Spleen (tissue), 11 donors: ENCODE results near the gene SYT14. TPM values are rescaled to one million over a fixed set of nuclear protein-coding genes. Genes with fewer than 3 reads are reported as not detected.

Experiments used
- DNase-seq: peaks from one replicate; pipeline ENCODE4 v3.0.0-alpha.2; 2020
- H3K27ac ChIP-seq, 8 donors: fragments of 200-600 bp; sonication (generic) in 7 of 8; 1 replicate in 4 of 8; 2 replicates in 4 of 8; pipeline versions ENCODE4 v1.5.0 to v1.8.0; 2016 to 2021; ENCODE audit warnings: inconsistent platforms in 4 of 8, mild to moderate bottlenecking in 4 of 8, moderate library complexity in 1 of 8
- H3K27me3 ChIP-seq, 7 donors: fragments of 200-600 bp; sonication (generic) in 6 of 7; replicated peaks in 1 of 7; 1 replicate in 4 of 7; 2 replicates in 3 of 7; pipeline versions ENCODE4 v1.5.0 to v1.8.0; 2016 to 2021; ENCODE audit warnings: inconsistent platforms in 3 of 7, mild to moderate bottlenecking in 1 of 7
- H3K36me3 ChIP-seq, 6 donors: fragments of 200-600 bp; sonication (generic) in 5 of 6; 1 replicate in 4 of 6; 2 replicates in 2 of 6; pipeline versions ENCODE4 v1.5.0 to v1.8.0; 2016 to 2021; ENCODE audit warnings: inconsistent platforms in 2 of 6
- H3K4me1 ChIP-seq, 6 donors: fragments of 200-600 bp; sonication (generic) in 5 of 6; 1 replicate in 3 of 6; 2 replicates in 3 of 6; pipeline versions ENCODE4 v1.5.0 to v1.8.0; 2016 to 2021; ENCODE audit warnings: inconsistent platforms in 3 of 6
- H3K4me3 ChIP-seq, 8 donors: fragments of 200-600 bp; sonication (generic) in 7 of 8; 1 replicate in 4 of 8; 2 replicates in 4 of 8; pipeline versions ENCODE4 v1.5.0 to v1.8.0; 2016 to 2021; ENCODE audit warnings: inconsistent platforms in 4 of 8, mild to moderate bottlenecking in 4 of 8, moderate library complexity in 2 of 8
- H3K9me3 ChIP-seq, 8 donors: fragments of 200-600 bp; sonication (generic) in 7 of 8; 1 replicate in 4 of 8; 2 replicates in 4 of 8; pipeline versions ENCODE4 v1.5.0 to v1.8.0; 2016 to 2021; ENCODE audit warnings: inconsistent platforms in 4 of 8
- POLR2A ChIP-seq, 3 donors: fragments of 450-650 bp; IDR thresholded peaks; one replicate each; pipeline ENCODE4 v1.5.1; 2017; ENCODE audit warnings: antibody characterized with exemption in 3 of 3, mild to moderate bottlenecking in 1 of 3
- POLR2AphosphoS5 ChIP-seq, 3 donors: sonication (generic); formaldehyde crosslinking; IDR thresholded peaks; one replicate each; pipeline ENCODE4 v1.5.1; 2017; ENCODE audit warnings: antibody characterized with exemption in 3 of 3
- WGBS, 5 donors: extraction: QIAGEN DNeasy Blood & Tissue Kit in 3 of 5; methylation state at CpG; one replicate each; pipeline versions ENCODE4 v1.1.5 to v1.1.7; 2013 to 2018; 5-methylcytosine and 5-hydroxymethylcytosine counted together
- intact Hi-C: fragments of 100-400 bp; cut with DNase I; formaldehyde crosslinking; loops from one replicate; pipeline ENCODE4 v1.15.0; 2023; ENCODE audit warnings: low total_unique reads
- polyA plus RNA-seq, 3 donors: library from polyadenylated mRNA; stranded (reverse); fragments of 200-250 nt; gene quantifications; one replicate each; pipeline ENCODE4 v1.2.1, GENCODE V29; 2013
- total RNA-seq, 7 donors: library from RNA; depleted of rRNA in 3 of 7; stranded (reverse); fragments of >200 nt in 3 of 7; fragmentation: NEBNext Ultra II Directional in 4 of 7; extraction: Animal tissue kit (Norgen Biotek cat#: 25700) in 4 of 7; gene quantifications; one replicate each; pipeline versions ENCODE4 v1.1.0 to v1.2.1, GENCODE V29; 2016 to 2021
- TF ChIP-seq, protein P1 (sequence below), 11 experiments: fragments of 200-600 bp in 7 of 11; fragments of 450-650 bp in 4 of 11; sonication (generic) in 4 of 11; IDR thresholded peaks in 8 of 11; conservative IDR thresholded peaks in 3 of 11; 1 replicate in 7 of 11; 2 replicates in 4 of 11; pipeline versions ENCODE4 v1.4.0 to v1.8.0; 2016 to 2021; ENCODE audit warnings: antibody characterized with exemption in 11 of 11, inconsistent platforms in 4 of 11, mild to moderate bottlenecking in 1 of 11
- donor health status: healthy with polysubstance abuse.
- donor health status: DM: no; HTN: no; CAD: no; lungs with moderate emphysema.
- donor health status: DM: no; HTN: no; CAD: no.
- donor health status: Bipolar disorder and iron deficiency.
- donor health status: healthy.
- donor health status: DM: no; HTN: no; CAD: no.
- donor health status: DM: yes; HTN: yes; CAD: no.

The SYT14 gene
- total and polyA plus RNA-seq, 10 donors = under 0.01 TPM; not detected in 9

- TF ChIP-seq POLR2A (IDR thresholded peaks at IDR 0.05) = no peak
- TF ChIP-seq, protein P1, sequence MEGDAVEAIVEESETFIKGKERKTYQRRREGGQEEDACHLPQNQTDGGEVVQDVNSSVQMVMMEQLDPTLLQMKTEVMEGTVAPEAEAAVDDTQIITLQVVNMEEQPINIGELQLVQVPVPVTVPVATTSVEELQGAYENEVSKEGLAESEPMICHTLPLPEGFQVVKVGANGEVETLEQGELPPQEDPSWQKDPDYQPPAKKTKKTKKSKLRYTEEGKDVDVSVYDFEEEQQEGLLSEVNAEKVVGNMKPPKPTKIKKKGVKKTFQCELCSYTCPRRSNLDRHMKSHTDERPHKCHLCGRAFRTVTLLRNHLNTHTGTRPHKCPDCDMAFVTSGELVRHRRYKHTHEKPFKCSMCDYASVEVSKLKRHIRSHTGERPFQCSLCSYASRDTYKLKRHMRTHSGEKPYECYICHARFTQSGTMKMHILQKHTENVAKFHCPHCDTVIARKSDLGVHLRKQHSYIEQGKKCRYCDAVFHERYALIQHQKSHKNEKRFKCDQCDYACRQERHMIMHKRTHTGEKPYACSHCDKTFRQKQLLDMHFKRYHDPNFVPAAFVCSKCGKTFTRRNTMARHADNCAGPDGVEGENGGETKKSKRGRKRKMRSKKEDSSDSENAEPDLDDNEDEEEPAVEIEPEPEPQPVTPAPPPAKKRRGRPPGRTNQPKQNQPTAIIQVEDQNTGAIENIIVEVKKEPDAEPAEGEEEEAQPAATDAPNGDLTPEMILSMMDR (IDR thresholded peaks at IDR 0.05 in 8 of 11, conservative IDR thresholded peaks at IDR 0.05 in 3 of 11) = no peak
- TF ChIP-seq POLR2AphosphoS5 (IDR thresholded peaks at IDR 0.05) = no peak
- no peak overlapping the region for H3K27ac ChIP-seq
- intact Hi-C loops = no loop called here
- peaks cover 0 to 22% (median 0%) of the 10 kb centered on the region in 7 donors for H3K27me3 ChIP-seq
- no peaks in the 10 kb centered on the region for H3K9me3 ChIP-seq
- DNase-seq = no peak
- no peaks in the 10 kb centered on the region for H3K36me3 ChIP-seq
- H3K4me3 ChIP-seq = no peak overlapping the region
- H3K4me1 ChIP-seq = no peaks in the 10 kb centered on the region
Measured at GRCh38 chr1:209927466-209927865, 10.6 kb upstream of the SYT14 start.

DNA sequence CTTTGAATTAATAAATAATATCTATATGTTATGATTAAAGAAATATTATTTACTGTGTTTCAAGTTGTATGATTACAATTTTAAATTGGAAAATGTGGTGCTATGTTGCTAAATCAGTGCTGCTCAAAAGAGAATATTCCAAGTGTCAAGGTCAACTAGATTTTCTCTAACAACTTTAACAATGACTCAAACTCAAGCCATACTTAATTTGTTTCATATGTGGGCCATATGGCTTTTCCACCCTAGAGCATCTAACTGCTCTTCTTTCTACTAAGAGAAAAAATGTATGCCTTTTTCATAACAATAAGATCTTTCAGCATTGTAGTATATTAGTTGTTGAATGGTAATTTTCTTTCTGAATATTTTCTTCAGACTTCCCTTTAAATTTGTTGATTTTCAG, 8.3 kb upstream of the SYT14 start:
- Histone ChIP-seq H3K27ac (no peak overlapping the region), H3K4me3 (no peak overlapping the region), H3K36me3 (no peaks in the 10 kb centered on the region), H3K4me1 (no peaks in the 10 kb centered on the region), H3K27me3 (peaks cover 0 to 30% (median 0%) of the 10 kb centered on the region in 7 donors), H3K9me3 (no peaks in the 10 kb centered on the region)
- intact Hi-C loops = no loop called here
- TF ChIP-seq, protein P1 (IDR thresholded peaks at IDR 0.05 in 8 of 11, conservative IDR thresholded peaks at IDR 0.05 in 3 of 11) = no peak
- no peak for DNase-seq

DNA sequence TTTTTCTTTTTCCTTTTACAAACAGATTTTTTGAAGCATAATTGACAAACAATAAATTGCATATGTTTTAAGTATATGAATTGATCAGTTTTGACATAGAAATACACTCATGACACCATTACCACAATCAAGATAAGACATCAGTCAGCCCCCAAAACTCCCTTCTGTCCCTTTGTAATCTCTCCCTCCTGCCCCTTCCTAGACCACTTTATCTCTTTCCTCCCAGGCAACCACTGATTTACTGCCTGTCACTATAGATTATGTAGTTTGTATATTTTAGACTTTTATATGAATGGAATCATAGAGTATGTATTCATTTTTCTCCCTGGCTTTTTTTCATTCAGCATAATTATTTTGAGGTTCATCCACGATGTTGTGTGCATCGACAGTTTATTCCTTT, 6.9 kb upstream of the SYT14 start:
- DNase-seq = no peak
- Histone ChIP-seq H3K4me3 (no peak overlapping the region), H3K9me3 (no peaks in the 10 kb centered on the region), H3K27ac (no peak overlapping the region), H3K4me1 (no peaks in the 10 kb centered on the region), H3K36me3 (no peaks in the 10 kb centered on the region), H3K27me3 (peaks cover 0 to 35% (median 0%) of the 10 kb centered on the region in 7 donors)
- TF ChIP-seq POLR2A (IDR thresholded peaks at IDR 0.05) (no peak), POLR2AphosphoS5 (IDR thresholded peaks at IDR 0.05) (no peak)
- TF ChIP-seq, protein P1 (IDR thresholded peaks at IDR 0.05 in 8 of 11, conservative IDR thresholded peaks at IDR 0.05 in 3 of 11) = no peak
- WGBS, 5 donors = 36 to 57% (median 45%) methylated on average over 2 of the region's 2 CpGs
- intact Hi-C loops = no loop called here

GRCh38 chr1:209936125-209936524, 1.9 kb upstream of the SYT14 start:
- peaks cover 0 to 71% (median 24%) of the 10 kb centered on the region in 7 donors for H3K27me3 ChIP-seq
- WGBS, 5 donors = 88 to 92% (median 90%) methylated on average over 6 of the region's 6 CpGs
- intact Hi-C loops = no loop called here

More at GRCh38 chr1:209936125-209936524, 1.9 kb upstream of the SYT14 start:
- no peak for DNase-seq
- no peaks in the 10 kb centered on the region for H3K9me3 ChIP-seq
- H3K4me3 ChIP-seq = no peak overlapping the region
- peaks cover 0 to 11% (median 8%) of the 10 kb centered on the region in 6 donors for H3K4me1 ChIP-seq
- H3K27ac ChIP-seq = no peak overlapping the region
- TF ChIP-seq, protein P1 (IDR thresholded peaks at IDR 0.05 in 8 of 11, conservative IDR thresholded peaks at IDR 0.05 in 3 of 11) = no peak
- TF ChIP-seq POLR2AphosphoS5 (IDR thresholded peaks at IDR 0.05) (no peak), POLR2A (IDR thresholded peaks at IDR 0.05) (no peak)
- no peaks in the 10 kb centered on the region for H3K36me3 ChIP-seq
